ENCODE measurements around the gene FBXL20. TPM values are rescaled to one million over a fixed set of nuclear protein-coding genes. Genes with fewer than 3 reads are reported as not detected.

The FBXL20 gene
- total RNA-seq, 1 donor from 2014 or later = 14.2 TPM

- DNase-seq = no peak
- no peak for TF ChIP-seq CTCF (IDR thresholded peaks at IDR 0.05; ENCODE audit: borderline replicate concordance)
- no peaks in the 10 kb centered on the region for H3K9me3 ChIP-seq (replicated peaks)
- H3K4me1 ChIP-seq = peaks cover 20% of the 10 kb centered on the region
- no peaks in the 10 kb centered on the region for H3K27me3 ChIP-seq (ENCODE audit: low read depth)
- H3K27ac ChIP-seq (replicated peaks) = peak overlapping the region; percentile 64
- intact Hi-C loops (cut with micrococcal nuclease) = no loop called here
- peaks cover 58% of the 10 kb centered on the region for H3K36me3 ChIP-seq
- H3K4me3 ChIP-seq = no peak overlapping the region
Measured at GRCh38 chr17:39276113-39276512, 125.3 kb downstream of the FBXL20 start.

- Histone ChIP-seq H3K4me1 (no peaks in the 10 kb centered on the region), H3K4me3 (no peak overlapping the region), H3K36me3 (peaks cover 73% of the 10 kb centered on the region), H3K27ac (replicated peaks) (no peak overlapping the region), H3K9me3 (replicated peaks) (no peaks in the 10 kb centered on the region), H3K27me3 (ENCODE audit: low read depth) (no peaks in the 10 kb centered on the region)
- intact Hi-C loops (cut with micrococcal nuclease) = no loop called here
- no peak for DNase-seq
- TF ChIP-seq CTCF (IDR thresholded peaks at IDR 0.05; ENCODE audit: borderline replicate concordance) = no peak
Measured at GRCh38 chr17:39271546-39271945, 129.9 kb downstream of the FBXL20 start.

- Histone ChIP-seq H3K9me3 (replicated peaks) (no peaks in the 10 kb centered on the region), H3K4me3 (no peak overlapping the region), H3K27me3 (ENCODE audit: low read depth) (no peaks in the 10 kb centered on the region), H3K27ac (replicated peaks) (no peak overlapping the region), H3K36me3 (peaks cover 71% of the 10 kb centered on the region), H3K4me1 (no peaks in the 10 kb centered on the region)
- intact Hi-C loops (cut with micrococcal nuclease) = no loop called here
- no peak for DNase-seq
- peak; percentile 53 for TF ChIP-seq CTCF (IDR thresholded peaks at IDR 0.05; ENCODE audit: borderline replicate concordance)
Measured at GRCh38 chr17:39270923-39271322, 130.5 kb downstream of the FBXL20 start.

- no peaks in the 10 kb centered on the region for H3K9me3 ChIP-seq (replicated peaks)
- H3K4me1 ChIP-seq = peaks cover 20% of the 10 kb centered on the region
- H3K4me3 ChIP-seq = no peak overlapping the region
- no peak for TF ChIP-seq CTCF (IDR thresholded peaks at IDR 0.05; ENCODE audit: borderline replicate concordance)
- peaks cover 82% of the 10 kb centered on the region for H3K36me3 ChIP-seq
- peak; percentile 69 for DNase-seq
- intact Hi-C loops (cut with micrococcal nuclease) = no loop called here
- no peaks in the 10 kb centered on the region for H3K27me3 ChIP-seq (ENCODE audit: low read depth)
- peak overlapping the region; percentile 69 for H3K27ac ChIP-seq (replicated peaks)
Measured at GRCh38 chr17:39264119-39264518, 137.3 kb downstream of the FBXL20 start.

- H3K4me3 ChIP-seq = no peak overlapping the region
- no peaks in the 10 kb centered on the region for H3K9me3 ChIP-seq (replicated peaks)
- peaks cover 83% of the 10 kb centered on the region for H3K36me3 ChIP-seq
- no peak for DNase-seq
- peaks cover 20% of the 10 kb centered on the region for H3K4me1 ChIP-seq
- no peak overlapping the region for H3K27ac ChIP-seq (replicated peaks)
- H3K27me3 ChIP-seq (ENCODE audit: low read depth) = no peaks in the 10 kb centered on the region
- intact Hi-C loops (cut with micrococcal nuclease) = no loop called here
- TF ChIP-seq CTCF (IDR thresholded peaks at IDR 0.05; ENCODE audit: borderline replicate concordance) = peak; percentile 15
Measured at GRCh38 chr17:39261286-39261685, 140.1 kb downstream of the FBXL20 start.

Data from left ventricle myocardium inferior (tissue), 1 donor.